SH-SY5Y (cell line): ENCODE results near the gene KERA.

Experiments used
- GATA2 ChIP-seq: IDR thresholded peaks from 2 replicates; pipeline ENCODE4 v1.6.1; 2011; ENCODE audit warnings: mild to moderate bottlenecking, low read depth, low read length
- GATA3 ChIP-seq: IDR thresholded peaks from 2 replicates; pipeline ENCODE4 v1.6.1; 2011; ENCODE audit warnings: low read depth, mild to moderate bottlenecking, low read length, moderate library complexity

DNA sequence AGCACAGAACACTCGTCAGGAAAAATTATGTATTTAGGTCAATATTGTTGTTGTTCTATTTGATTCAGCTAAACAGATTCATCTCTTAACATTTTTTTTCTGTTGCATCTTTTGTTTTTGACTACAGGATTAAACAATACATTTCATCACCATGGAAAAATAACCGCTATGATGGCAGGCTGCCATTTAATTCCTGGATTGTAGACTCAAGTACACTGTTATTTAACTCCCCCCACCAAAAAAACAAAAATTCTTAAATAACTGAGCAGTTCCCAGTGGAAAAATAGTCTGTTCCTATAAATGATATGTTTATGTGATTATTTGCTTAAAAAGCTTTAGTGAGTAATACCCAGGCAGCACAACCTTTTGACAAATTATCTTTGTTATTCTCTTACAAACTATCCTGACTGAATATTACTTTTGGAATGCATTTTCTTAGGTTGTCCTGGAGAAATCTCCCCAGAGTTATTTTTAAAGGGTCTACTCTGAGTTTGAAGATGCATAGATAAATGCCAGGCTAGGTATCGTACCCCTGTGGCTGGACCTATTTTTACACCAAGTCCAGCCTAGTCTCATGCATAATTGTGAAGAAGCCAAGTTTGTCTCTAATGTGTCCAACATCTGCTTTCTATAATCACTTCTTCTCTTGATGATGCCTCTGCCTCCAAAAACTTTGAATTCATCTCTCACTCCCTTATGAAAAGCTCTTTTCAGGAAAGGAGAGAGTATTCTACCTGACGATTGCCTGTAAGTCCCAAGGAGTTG is 3.7 kb downstream of the KERA start:
- TF ChIP-seq GATA3 (no peak), GATA2 (no peak)
